Measurements from ENCODE around the gene LYVE1. TPM values are rescaled to one million over a fixed set of nuclear protein-coding genes. Genes with fewer than 3 reads are reported as not detected.

LYVE1 gene
- not detected for total RNA-seq

- no peak within 1 kb of the TSS for H3K27ac Mint-ChIP-seq
- no peaks in the 10 kb centered on the region for H3K36me3 Mint-ChIP-seq
- DNase-seq = no peak
- no peak within 1 kb of the TSS for H3K4me3 Mint-ChIP-seq
- H3K4me1 Mint-ChIP-seq = no peaks in the 10 kb centered on the region
- H3K27me3 Mint-ChIP-seq = peaks cover 31% of the 10 kb centered on the region
- CTCF ChIA-PET = no interaction called here
- ATAC-seq = no peak
- no peaks in the 10 kb centered on the region for H3K9me3 Mint-ChIP-seq (ENCODE audit: low read depth)
Measured at GRCh38 chr11:10568486-10568941, at the start of gene LYVE1. Gene LYVE1 (minus strand): TSS chr11:10568665. CDS start chr11:10568532, 133 bp downstream.

- CTCF ChIA-PET = no interaction called here
- no peak overlapping the region for H3K4me3 Mint-ChIP-seq
- no peaks in the 10 kb centered on the region for H3K4me1 Mint-ChIP-seq
- H3K36me3 Mint-ChIP-seq = no peaks in the 10 kb centered on the region
- DNase-seq (no peak), ATAC-seq (no peak)
- peaks cover 18% of the 10 kb centered on the region for H3K27me3 Mint-ChIP-seq
- H3K27ac Mint-ChIP-seq = no peak overlapping the region
- H3K9me3 Mint-ChIP-seq (ENCODE audit: low read depth) = no peaks in the 10 kb centered on the region
Measured at GRCh38 chr11:10617551-10617950, 49.1 kb upstream of the LYVE1 start.

GRCh38 chr11:10611979-10612862, 43.8 kb upstream of the LYVE1 start:
- no peak for DNase-seq
- Mint-ChIP-seq H3K36me3 (peaks cover 1% of the 10 kb centered on the region), H3K4me3 (no peak overlapping the region), H3K27ac (no peak overlapping the region), H3K27me3 (peaks cover 51% of the 10 kb centered on the region), H3K9me3 (ENCODE audit: low read depth) (no peaks in the 10 kb centered on the region), H3K4me1 (no peaks in the 10 kb centered on the region)
- CTCF ChIA-PET = no interaction called here
- no peak for ATAC-seq

GRCh38 chr11:10609636-10610035, 41.2 kb upstream of the LYVE1 start:
- Mint-ChIP-seq H3K27me3 (peaks cover 59% of the 10 kb centered on the region), H3K4me3 (no peak overlapping the region), H3K9me3 (ENCODE audit: low read depth) (no peaks in the 10 kb centered on the region), H3K4me1 (peaks cover 13% of the 10 kb centered on the region), H3K27ac (no peak overlapping the region), H3K36me3 (peaks cover 1% of the 10 kb centered on the region)
- ATAC-seq (no peak), DNase-seq (no peak)
- CTCF ChIA-PET = no interaction called here

GRCh38 chr11:10608584-10608983, 40.1 kb upstream of the LYVE1 start:
- DNase-seq (no peak), ATAC-seq (no peak)
- Mint-ChIP-seq H3K4me1 (peaks cover 16% of the 10 kb centered on the region), H3K27ac (no peak overlapping the region), H3K36me3 (peaks cover 1% of the 10 kb centered on the region), H3K27me3 (peaks cover 50% of the 10 kb centered on the region), H3K4me3 (no peak overlapping the region), H3K9me3 (ENCODE audit: low read depth) (no peaks in the 10 kb centered on the region)
- CTCF ChIA-PET = no interaction called here

- no peak for ATAC-seq
- CTCF ChIA-PET = no interaction called here
- peaks cover 1% of the 10 kb centered on the region for H3K36me3 Mint-ChIP-seq
- peak; percentile 25 for DNase-seq
- peaks cover 16% of the 10 kb centered on the region for H3K4me1 Mint-ChIP-seq
- no peak overlapping the region for H3K27ac Mint-ChIP-seq
- peaks cover 41% of the 10 kb centered on the region for H3K27me3 Mint-ChIP-seq
- H3K9me3 Mint-ChIP-seq (ENCODE audit: low read depth) = no peaks in the 10 kb centered on the region
- no peak overlapping the region for H3K4me3 Mint-ChIP-seq
Measured at GRCh38 chr11:10607462-10608132, 39.1 kb upstream of the LYVE1 start.

GRCh38 chr11:10606536-10607208, 38.2 kb upstream of the LYVE1 start:
- H3K27ac Mint-ChIP-seq = peak overlapping the region; percentile 8
- ATAC-seq (no peak), DNase-seq (peak; percentile 34)
- CTCF ChIA-PET = interaction anchor here (1.3 kb wide), 1 partner anchor 201 kb away, joined by 5 read pairs; no protein-coding TSS in a partner anchor
- H3K9me3 Mint-ChIP-seq (ENCODE audit: low read depth) = no peaks in the 10 kb centered on the region
- H3K4me1 Mint-ChIP-seq = peaks cover 16% of the 10 kb centered on the region
- H3K4me3 Mint-ChIP-seq = no peak overlapping the region
- peaks cover 32% of the 10 kb centered on the region for H3K27me3 Mint-ChIP-seq
- H3K36me3 Mint-ChIP-seq = peaks cover 1% of the 10 kb centered on the region

- CTCF ChIA-PET = interaction anchor here (1.3 kb wide), 1 partner anchor 200 kb away, joined by 5 read pairs; no protein-coding TSS in a partner anchor
Measured at GRCh38 chr11:10605941-10606381, 37.5 kb upstream of the LYVE1 start.

GRCh38 chr11:10604798-10605197, 36.3 kb upstream of the LYVE1 start:
- Mint-ChIP-seq H3K9me3 (ENCODE audit: low read depth) (no peaks in the 10 kb centered on the region), H3K27me3 (peaks cover 15% of the 10 kb centered on the region), H3K4me3 (no peak overlapping the region), H3K36me3 (no peaks in the 10 kb centered on the region), H3K27ac (no peak overlapping the region), H3K4me1 (peaks cover 16% of the 10 kb centered on the region)
- ATAC-seq (no peak), DNase-seq (no peak)
- CTCF ChIA-PET = no interaction called here

More at GRCh38 chr11:10605941-10606381, 37.5 kb upstream of the LYVE1 start:
- no peaks in the 10 kb centered on the region for H3K9me3 Mint-ChIP-seq (ENCODE audit: low read depth)
- DNase-seq (peak; percentile 32), ATAC-seq (no peak)
- H3K27ac Mint-ChIP-seq = no peak overlapping the region
- peaks cover 16% of the 10 kb centered on the region for H3K4me1 Mint-ChIP-seq
- H3K36me3 Mint-ChIP-seq = peaks cover 1% of the 10 kb centered on the region
- no peak overlapping the region for H3K4me3 Mint-ChIP-seq
- peaks cover 25% of the 10 kb centered on the region for H3K27me3 Mint-ChIP-seq

- H3K36me3 Mint-ChIP-seq = no peaks in the 10 kb centered on the region
- H3K27ac Mint-ChIP-seq = no peak overlapping the region
- peak; percentile 15 for DNase-seq
- no peak for ATAC-seq
- H3K27me3 Mint-ChIP-seq = peaks cover 11% of the 10 kb centered on the region
- H3K4me3 Mint-ChIP-seq = no peak overlapping the region
- no peaks in the 10 kb centered on the region for H3K9me3 Mint-ChIP-seq (ENCODE audit: low read depth)
- H3K4me1 Mint-ChIP-seq = peaks cover 16% of the 10 kb centered on the region
- CTCF ChIA-PET = no interaction called here
Measured at GRCh38 chr11:10604340-10604748, 35.9 kb upstream of the LYVE1 start.

- no peak for DNase-seq
- no peak for ATAC-seq
- H3K27me3 Mint-ChIP-seq = peaks cover 7% of the 10 kb centered on the region
- no peaks in the 10 kb centered on the region for H3K9me3 Mint-ChIP-seq (ENCODE audit: low read depth)
- no peaks in the 10 kb centered on the region for H3K36me3 Mint-ChIP-seq
- H3K4me3 Mint-ChIP-seq = no peak overlapping the region
- CTCF ChIA-PET = no interaction called here
- peaks cover 16% of the 10 kb centered on the region for H3K4me1 Mint-ChIP-seq
- H3K27ac Mint-ChIP-seq = no peak overlapping the region
Measured at GRCh38 chr11:10603721-10604297, 35.3 kb upstream of the LYVE1 start.

GRCh38 chr11:10602945-10603344, 34.5 kb upstream of the LYVE1 start:
- Mint-ChIP-seq H3K4me3 (no peak overlapping the region), H3K36me3 (no peaks in the 10 kb centered on the region), H3K4me1 (peaks cover 16% of the 10 kb centered on the region), H3K27ac (no peak overlapping the region), H3K9me3 (ENCODE audit: low read depth) (no peaks in the 10 kb centered on the region), H3K27me3 (peaks cover 7% of the 10 kb centered on the region)
- ATAC-seq (no peak), DNase-seq (no peak)
- CTCF ChIA-PET = interaction anchor here (1.2 kb wide), 1 partner anchor 11 kb away, joined by 3 read pairs; no protein-coding TSS in a partner anchor

- no peak overlapping the region for H3K4me3 Mint-ChIP-seq
- ATAC-seq = no peak
- no peak overlapping the region for H3K27ac Mint-ChIP-seq
- H3K27me3 Mint-ChIP-seq = peaks cover 7% of the 10 kb centered on the region
- DNase-seq = no peak
- no peaks in the 10 kb centered on the region for H3K9me3 Mint-ChIP-seq (ENCODE audit: low read depth)
- CTCF ChIA-PET = interaction anchor here (1.2 kb wide), 1 partner anchor 10 kb away, joined by 3 read pairs; no protein-coding TSS in a partner anchor
- H3K36me3 Mint-ChIP-seq = no peaks in the 10 kb centered on the region
- H3K4me1 Mint-ChIP-seq = peaks cover 16% of the 10 kb centered on the region
Measured at GRCh38 chr11:10602366-10602765, 33.9 kb upstream of the LYVE1 start.

Data from activated CD8-positive, alpha-beta memory T cell treated with anti-CD3 and anti-CD28 coated beads, Interleukin-2, amount 10 ng/mL, durations not matched to agents 7 days and 5 days (primary cell).